Spleen (tissue), 7 donors: Measurements from ENCODE around the gene SGTA.

Experiments used
- CTCF ChIP-seq, 11 experiments: fragments of 200-600 bp in 7 of 11; fragments of 450-650 bp in 4 of 11; sonication (generic) in 4 of 11; IDR thresholded peaks in 8 of 11; conservative IDR thresholded peaks in 3 of 11; 1 replicate in 7 of 11; 2 replicates in 4 of 11; pipeline versions ENCODE4 v1.4.0 to v1.8.0; 2016 to 2021; ENCODE audit warnings: antibody characterized with exemption in 11 of 11, inconsistent platforms in 4 of 11, mild to moderate bottlenecking in 1 of 11
- POLR2A ChIP-seq, 3 donors: fragments of 450-650 bp; IDR thresholded peaks; one replicate each; pipeline ENCODE4 v1.5.1; 2017; ENCODE audit warnings: antibody characterized with exemption in 3 of 3, mild to moderate bottlenecking in 1 of 3
- POLR2AphosphoS5 ChIP-seq, 3 donors: sonication (generic); formaldehyde crosslinking; IDR thresholded peaks; one replicate each; pipeline ENCODE4 v1.5.1; 2017; ENCODE audit warnings: antibody characterized with exemption in 3 of 3
- donor health status: DM: no; HTN: no; CAD: no; lungs with moderate emphysema.
- donor health status: DM: no; HTN: no; CAD: no.
- donor health status: DM: no; HTN: no; CAD: no.

GRCh38 chr19:2798733-2799132, 15.7 kb upstream of the SGTA start:
- peak in 1 of 3 donors; percentile 50 for TF ChIP-seq POLR2AphosphoS5 (IDR thresholded peaks at IDR 0.05)
- TF ChIP-seq CTCF (IDR thresholded peaks at IDR 0.05 in 8 of 11, conservative IDR thresholded peaks at IDR 0.05 in 3 of 11): no peak
- TF ChIP-seq POLR2A (IDR thresholded peaks at IDR 0.05): no peak
